HepG2 (cell line): ENCODE data around the gene BCL2L11. TPM values are rescaled to one million over a fixed set of nuclear protein-coding genes. Genes with fewer than 3 reads are reported as not detected.

ENCODE experiments used
- CHCHD3 ChIP-seq: sonication (generic); formaldehyde crosslinking; IDR thresholded peaks from 2 replicates; pipeline ENCODE4 v1.8.0; 2022; ENCODE audit warnings: mild to moderate bottlenecking, missing genetic modification reagents, moderate library complexity
- EHMT2 ChIP-seq: fragments of 200-600 bp; sonication (generic); IDR thresholded peaks from 2 replicates; pipeline ENCODE4 v1.7.0; 2017; ENCODE audit warnings: antibody characterized with exemption, low read depth, low read length, borderline replicate concordance
- FOXA3 ChIP-seq: IDR thresholded peaks from 2 replicates; pipeline ENCODE4 v1.6.1; 2016; ENCODE audit warnings: missing genetic modification reagents, missing compliant biosample characterization
- GFI1 ChIP-seq: sonication (generic); formaldehyde crosslinking; IDR thresholded peaks from 2 replicates; pipeline ENCODE4 v1.5.0; 2020; ENCODE audit warnings: missing genetic modification reagents, mild to moderate bottlenecking, borderline replicate concordance
- JUNB ChIP-seq: sonication (generic); formaldehyde crosslinking; IDR thresholded peaks from 2 replicates; pipeline ENCODE4 v1.8.0; 2022; ENCODE audit warnings: missing genetic modification reagents, mild to moderate bottlenecking, borderline replicate concordance
- KLF11 ChIP-seq: IDR thresholded peaks from 2 replicates; pipeline ENCODE4 v1.6.1; 2016; ENCODE audit warnings: missing compliant biosample characterization
- KLF15 ChIP-seq: sonication (generic); formaldehyde crosslinking; IDR thresholded peaks from 2 replicates; pipeline ENCODE4 v1.8.1; 2023; ENCODE audit warnings: borderline replicate concordance, mild to moderate bottlenecking, inconsistent platforms, missing genetic modification reagents, mixed read lengths
- NCOR1 ChIP-seq: fragments of 200-600 bp; sonication (generic); IDR thresholded peaks from 2 replicates; pipeline ENCODE4 v1.7.0; 2017; ENCODE audit warnings: antibody characterized with exemption, low read length, borderline replicate concordance
- PHF8 ChIP-seq: sonication (generic); formaldehyde crosslinking; IDR thresholded peaks from 2 replicates; pipeline ENCODE4 v1.5.0; 2020; ENCODE audit warnings: missing genetic modification reagents
- PPARG ChIP-seq: conservative IDR thresholded peaks from 2 replicates; pipeline ENCODE4 v1.6.1; 2016; ENCODE audit warnings: missing biosample characterization, missing genetic modification reagents
- SNAI1 ChIP-seq: sonication (generic); formaldehyde crosslinking; IDR thresholded peaks from 2 replicates; pipeline ENCODE4 v1.5.0; 2020; ENCODE audit warnings: mild to moderate bottlenecking, missing genetic modification reagents, borderline replicate concordance
- YEATS4 ChIP-seq: sonication (generic); formaldehyde crosslinking; IDR thresholded peaks from 2 replicates; pipeline ENCODE4 v1.4.0; 2020; ENCODE audit warnings: missing genetic modification reagents, borderline replicate concordance
- ZFAT ChIP-seq: sonication (generic); formaldehyde crosslinking; conservative IDR thresholded peaks from 2 replicates; pipeline ENCODE4 v1.8.1; 2023; ENCODE audit warnings: missing genetic modification reagents, inconsistent platforms
- ZNF326 ChIP-seq: sonication (generic); formaldehyde crosslinking; IDR thresholded peaks from 2 replicates; pipeline ENCODE4 v1.4.0; 2020; ENCODE audit warnings: missing genetic modification reagents, borderline replicate concordance
- ZNF547 ChIP-seq: sonication (generic); formaldehyde crosslinking; IDR thresholded peaks from 2 replicates; pipeline ENCODE4 v1.5.1; 2020; ENCODE audit warnings: mild to moderate bottlenecking, missing genetic modification reagents
- ZNF550 ChIP-seq: sonication (generic); formaldehyde crosslinking; IDR thresholded peaks from 2 replicates; pipeline ENCODE4 v1.4.0; 2020; ENCODE audit warnings: mild to moderate bottlenecking, missing genetic modification reagents, borderline replicate concordance
- ZNF557 ChIP-seq: sonication (generic); formaldehyde crosslinking; IDR thresholded peaks from 2 replicates; pipeline ENCODE4 v1.4.0; 2020; ENCODE audit warnings: missing genetic modification reagents
- ZNF670 ChIP-seq: sonication (generic); formaldehyde crosslinking; IDR thresholded peaks from 2 replicates; pipeline ENCODE4 v1.8.0; 2022; ENCODE audit warnings: mild to moderate bottlenecking, missing genetic modification reagents, borderline replicate concordance
- ZNF747 ChIP-seq: sonication (generic); formaldehyde crosslinking; IDR thresholded peaks from 2 replicates; pipeline ENCODE4 v1.8.1; 2023; ENCODE audit warnings: missing genetic modification reagents, mild to moderate bottlenecking, borderline replicate concordance
- ZNF773 ChIP-seq: sonication (generic); formaldehyde crosslinking; IDR thresholded peaks from 2 replicates; pipeline ENCODE4 v1.4.0; 2020; ENCODE audit warnings: missing genetic modification reagents, borderline replicate concordance
- polyA plus RNA-seq, 8 experiments: library from polyadenylated mRNA; depleted of rRNA in 3 of 8; stranded (reverse) in 7 of 8; unstranded in 1 of 8; fragments of >200 nt; fragmentation: Illumina TruSeq in 4 of 8; extraction: Trizol in 4 of 8; gene quantifications; 2 replicates each; pipeline versions ENCODE4 v1.2.1 to v1.2.3, GENCODE V29; 2011 to 2016; ENCODE audit warnings: low read depth in 4 of 8, missing spikeins in 1 of 8, mixed read lengths in 1 of 8; ENCODE audit not compliant: insufficient read depth in 1 of 8
- total RNA-seq, 5 experiments: library from RNA; depleted of rRNA; stranded (reverse); fragments of >200 nt; fragmentation: Illumina TruSeq; extraction: Trizol; gene quantifications; 2 replicates each; pipeline ENCODE4 v1.2.3, GENCODE V29; 2016; ENCODE audit warnings: low read depth in 1 of 5
- TF ChIP-seq, protein P1 (sequence below): sonication (generic); formaldehyde crosslinking; IDR thresholded peaks from 2 replicates; pipeline ENCODE4 v1.4.0; 2020; ENCODE audit warnings: missing genetic modification reagents
- TF ChIP-seq, protein P2 (sequence below): sonication (generic); formaldehyde crosslinking; IDR thresholded peaks from 2 replicates; pipeline ENCODE4 v1.4.0; 2020; ENCODE audit warnings: missing genetic modification reagents
- TF ChIP-seq, protein P3 (sequence below): sonication (generic); formaldehyde crosslinking; IDR thresholded peaks from 2 replicates; pipeline ENCODE4 v1.8.1; 2023; ENCODE audit warnings: mild to moderate bottlenecking, inconsistent platforms, moderate library complexity, missing genetic modification reagents, borderline replicate concordance
- TF ChIP-seq, protein P4 (sequence below): sonication (generic); formaldehyde crosslinking; IDR thresholded peaks from 2 replicates; pipeline ENCODE4 v1.4.0; 2020; ENCODE audit warnings: mild to moderate bottlenecking, missing genetic modification reagents, borderline replicate concordance

BCL2L11 gene
- total and polyA plus RNA-seq, 2 of the 13 experiments (the other 11 are each of a cell fraction or from before 2014, with no cell fraction given) = 6.1 to 9.7 TPM

DNA sequence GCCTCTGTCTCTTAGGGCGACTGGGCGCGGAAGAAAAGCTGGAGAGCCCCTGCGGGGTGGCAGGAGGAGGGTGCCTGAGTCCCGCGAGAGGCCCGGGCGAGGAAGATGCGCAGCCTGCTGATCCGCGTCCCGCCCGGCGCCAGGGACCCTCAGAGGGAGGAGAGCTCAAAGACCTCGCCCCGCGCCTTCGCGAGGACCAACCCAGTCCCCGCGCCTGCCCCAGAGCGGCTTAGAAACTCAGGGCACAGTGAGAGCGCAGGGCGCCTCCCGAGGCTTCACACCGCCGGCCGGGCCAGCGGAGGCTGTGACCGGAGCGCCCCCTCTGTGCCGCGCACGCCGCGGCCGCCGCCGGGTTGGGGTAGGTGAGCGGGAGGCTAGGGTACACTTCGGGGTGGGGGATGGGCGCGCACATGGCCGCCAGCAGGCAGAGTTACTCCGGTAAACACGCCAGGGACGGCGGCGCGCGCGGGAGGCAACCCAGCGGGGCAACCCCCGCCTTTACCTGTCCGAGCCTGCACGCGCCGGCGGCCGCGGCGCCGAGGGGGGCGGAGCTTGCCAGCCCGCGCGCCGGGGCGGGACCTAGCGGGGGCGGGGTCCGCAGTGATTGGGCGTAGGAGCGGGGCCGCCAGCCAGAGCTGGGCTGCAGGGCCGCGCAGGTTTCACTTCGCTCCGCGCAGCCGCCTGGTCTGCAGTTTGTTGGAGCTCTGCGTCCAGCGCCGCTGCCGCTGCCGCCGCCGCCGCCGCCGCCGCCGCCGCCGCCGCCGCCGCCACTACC is at the start of gene BCL2L11 (continued):
- no peak for TF ChIP-seq KLF11 (CRISPR knock-in tag)
- no peak; the same call in 1 of the 2 replicates for TF ChIP-seq PPARG (CRISPR knock-in tag)
- TF ChIP-seq EHMT2 = no peak
- TF ChIP-seq ZNF773 (CRISPR knock-in tag) = no peak
- peak; percentile 98 for TF ChIP-seq ZNF550 (CRISPR knock-in tag)
- TF ChIP-seq, protein P1, sequence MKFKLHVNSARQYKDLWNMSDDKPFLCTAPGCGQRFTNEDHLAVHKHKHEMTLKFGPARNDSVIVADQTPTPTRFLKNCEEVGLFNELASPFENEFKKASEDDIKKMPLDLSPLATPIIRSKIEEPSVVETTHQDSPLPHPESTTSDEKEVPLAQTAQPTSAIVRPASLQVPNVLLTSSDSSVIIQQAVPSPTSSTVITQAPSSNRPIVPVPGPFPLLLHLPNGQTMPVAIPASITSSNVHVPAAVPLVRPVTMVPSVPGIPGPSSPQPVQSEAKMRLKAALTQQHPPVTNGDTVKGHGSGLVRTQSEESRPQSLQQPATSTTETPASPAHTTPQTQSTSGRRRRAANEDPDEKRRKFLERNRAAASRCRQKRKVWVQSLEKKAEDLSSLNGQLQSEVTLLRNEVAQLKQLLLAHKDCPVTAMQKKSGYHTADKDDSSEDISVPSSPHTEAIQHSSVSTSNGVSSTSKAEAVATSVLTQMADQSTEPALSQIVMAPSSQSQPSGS (CRISPR knock-in tag) = peak; percentile 90
- TF ChIP-seq, protein P2, sequence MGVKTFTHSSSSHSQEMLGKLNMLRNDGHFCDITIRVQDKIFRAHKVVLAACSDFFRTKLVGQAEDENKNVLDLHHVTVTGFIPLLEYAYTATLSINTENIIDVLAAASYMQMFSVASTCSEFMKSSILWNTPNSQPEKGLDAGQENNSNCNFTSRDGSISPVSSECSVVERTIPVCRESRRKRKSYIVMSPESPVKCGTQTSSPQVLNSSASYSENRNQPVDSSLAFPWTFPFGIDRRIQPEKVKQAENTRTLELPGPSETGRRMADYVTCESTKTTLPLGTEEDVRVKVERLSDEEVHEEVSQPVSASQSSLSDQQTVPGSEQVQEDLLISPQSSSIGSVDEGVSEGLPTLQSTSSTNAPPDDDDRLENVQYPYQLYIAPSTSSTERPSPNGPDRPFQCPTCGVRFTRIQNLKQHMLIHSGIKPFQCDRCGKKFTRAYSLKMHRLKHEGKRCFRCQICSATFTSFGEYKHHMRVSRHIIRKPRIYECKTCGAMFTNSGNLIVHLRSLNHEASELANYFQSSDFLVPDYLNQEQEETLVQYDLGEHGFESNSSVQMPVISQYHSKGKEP (CRISPR knock-in tag) = no peak; the same call in 1 of the 2 replicates
- TF ChIP-seq ZNF670 (CRISPR knock-in tag) = peak; percentile 97; the same call in 1 of the 2 replicates
- TF ChIP-seq ZNF547 (CRISPR knock-in tag) = peak; percentile 99
- TF ChIP-seq FOXA3 = peak; percentile 88
- TF ChIP-seq SNAI1 (CRISPR knock-in tag) = no peak; the same call in 1 of the 2 replicates
- TF ChIP-seq CHCHD3 (CRISPR knock-in tag) = peak; percentile 42; the same call in 1 of the 2 replicates
- TF ChIP-seq, protein P3, sequence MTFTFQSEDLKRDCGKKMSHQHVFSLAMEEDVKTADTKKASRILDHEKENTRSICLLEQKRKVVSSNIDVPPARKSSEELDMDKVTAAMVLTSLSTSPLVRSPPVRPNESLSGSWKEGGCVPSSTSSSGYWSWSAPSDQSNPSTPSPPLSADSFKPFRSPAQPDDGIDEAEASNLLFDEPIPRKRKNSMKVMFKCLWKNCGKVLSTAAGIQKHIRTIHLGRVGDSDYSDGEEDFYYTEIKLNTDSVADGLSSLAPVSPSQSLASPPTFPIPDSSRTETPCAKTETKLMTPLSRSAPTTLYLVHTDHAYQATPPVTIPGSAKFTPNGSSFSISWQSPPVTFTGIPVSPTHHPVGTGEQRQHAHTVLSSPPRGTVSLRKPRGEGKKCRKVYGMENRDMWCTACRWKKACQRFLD (CRISPR knock-in tag) = peak; percentile 90; the same call in 1 of the 2 replicates
- TF ChIP-seq ZNF557 (CRISPR knock-in tag) = peak; percentile 94
- TF ChIP-seq YEATS4 = peak; percentile 100
- TF ChIP-seq PHF8 (CRISPR knock-in tag) = peak; percentile 14; the same call in 1 of the 2 replicates
- peak; percentile 26; the same call in 1 of the 2 replicates for TF ChIP-seq NCOR1
- TF ChIP-seq ZNF747 (CRISPR knock-in tag) = peak; percentile 81; the same call in 1 of the 2 replicates
- peak; percentile 36; the same call in 1 of the 2 replicates for TF ChIP-seq ZFAT (CRISPR knock-in tag)
- TF ChIP-seq, protein P4, sequence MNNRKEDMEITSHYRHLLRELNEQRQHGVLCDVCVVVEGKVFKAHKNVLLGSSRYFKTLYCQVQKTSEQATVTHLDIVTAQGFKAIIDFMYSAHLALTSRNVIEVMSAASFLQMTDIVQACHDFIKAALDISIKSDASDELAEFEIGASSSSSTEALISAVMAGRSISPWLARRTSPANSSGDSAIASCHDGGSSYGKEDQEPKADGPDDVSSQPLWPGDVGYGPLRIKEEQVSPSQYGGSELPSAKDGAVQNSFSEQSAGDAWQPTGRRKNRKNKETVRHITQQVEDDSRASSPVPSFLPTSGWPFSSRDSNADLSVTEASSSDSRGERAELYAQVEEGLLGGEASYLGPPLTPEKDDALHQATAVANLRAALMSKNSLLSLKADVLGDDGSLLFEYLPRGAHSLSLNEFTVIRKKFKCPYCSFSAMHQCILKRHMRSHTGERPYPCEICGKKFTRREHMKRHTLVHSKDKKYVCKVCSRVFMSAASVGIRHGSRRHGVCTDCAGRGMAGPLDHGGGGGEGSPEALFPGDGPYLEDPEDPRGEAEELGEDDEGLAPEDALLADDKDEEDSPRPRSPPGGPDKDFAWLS (CRISPR knock-in tag) = no peak
- TF ChIP-seq ZNF326 (CRISPR knock-in tag) = no peak
- no peak for TF ChIP-seq KLF15 (CRISPR knock-in tag)
- peak; percentile 90; the same call in 1 of the 2 replicates for TF ChIP-seq GFI1 (CRISPR knock-in tag)
- TF ChIP-seq JUNB (CRISPR knock-in tag) = no peak
